Iris pigment epithelial cell (primary cell): ENCODE measurements around the gene SLC35F6.
A peak's percentile ranks its signal among the peaks of the same experiment; 100 is the strongest.
"Not testable (repeated sequence)": the region's sequence is repeated elsewhere in the genome, so short reads cannot be mapped to it uniquely, and the experiment has no call there.

Experiments
- DNase-seq: peaks from one replicate; pipeline ENCODE4 v3.0.0-alpha.2; 2011; ENCODE audit warnings: low read depth

The SLC35F6 gene

DNA sequence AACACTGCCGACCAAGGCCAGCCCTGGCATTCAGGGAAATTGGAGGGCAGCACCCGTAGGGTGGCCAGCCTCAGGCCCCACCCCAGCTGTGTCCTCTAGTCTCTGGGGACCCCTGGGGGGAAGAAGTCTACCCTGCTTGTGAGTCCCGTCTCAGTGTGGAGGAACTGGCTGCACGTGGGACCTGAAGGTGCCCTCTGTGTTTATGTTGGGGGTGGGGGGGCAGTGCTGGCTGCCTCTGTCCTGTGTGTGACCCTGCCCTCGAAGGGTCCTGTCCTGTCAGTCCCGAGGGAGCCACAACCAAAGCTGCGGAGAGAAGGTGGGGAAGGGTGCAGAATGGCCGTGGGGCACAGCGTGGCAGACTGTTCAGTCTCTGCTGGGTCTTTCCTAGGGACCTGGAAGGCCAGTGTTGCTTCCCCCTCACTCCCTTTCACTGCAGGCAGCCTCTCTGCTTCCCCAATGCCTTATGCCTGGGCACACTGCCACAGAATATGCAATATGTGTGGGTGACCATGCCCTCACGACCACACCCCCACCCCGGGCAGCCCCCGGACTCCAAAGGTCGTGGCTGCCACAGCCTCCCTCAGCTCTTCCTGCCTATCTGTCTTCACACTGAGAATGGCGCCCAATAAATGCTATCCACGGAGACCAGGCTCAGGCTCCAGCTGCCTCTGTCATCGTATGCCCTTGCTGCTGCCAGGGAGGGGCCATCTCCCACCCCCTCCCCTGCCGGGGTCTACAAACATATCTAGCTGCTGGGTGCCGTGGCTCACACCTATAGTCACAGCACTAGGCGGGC lies 33.3 kb upstream of the SLC35F6 start:
- DNase-seq, result no peak

DNA sequence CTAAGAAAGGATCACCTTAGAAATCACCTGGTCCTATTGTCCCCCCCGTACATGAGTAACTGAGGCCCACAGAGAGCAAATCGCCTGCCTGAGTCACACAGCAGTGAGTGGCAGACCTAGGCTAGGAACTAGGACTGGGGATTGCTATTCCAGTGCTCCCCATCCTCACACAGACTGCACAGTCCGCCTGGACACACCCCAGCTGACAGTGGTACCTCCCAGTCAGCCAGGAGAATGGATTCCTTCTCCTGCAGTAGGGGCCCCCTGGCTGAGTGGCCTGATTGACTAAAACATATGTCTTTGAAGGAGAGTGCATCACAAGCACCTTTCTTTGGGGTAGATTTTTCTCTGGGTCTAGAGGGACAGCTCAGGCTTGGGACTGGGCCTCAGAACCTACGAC lies 32.4 kb upstream of the SLC35F6 start:
- no peak for DNase-seq

DNA sequence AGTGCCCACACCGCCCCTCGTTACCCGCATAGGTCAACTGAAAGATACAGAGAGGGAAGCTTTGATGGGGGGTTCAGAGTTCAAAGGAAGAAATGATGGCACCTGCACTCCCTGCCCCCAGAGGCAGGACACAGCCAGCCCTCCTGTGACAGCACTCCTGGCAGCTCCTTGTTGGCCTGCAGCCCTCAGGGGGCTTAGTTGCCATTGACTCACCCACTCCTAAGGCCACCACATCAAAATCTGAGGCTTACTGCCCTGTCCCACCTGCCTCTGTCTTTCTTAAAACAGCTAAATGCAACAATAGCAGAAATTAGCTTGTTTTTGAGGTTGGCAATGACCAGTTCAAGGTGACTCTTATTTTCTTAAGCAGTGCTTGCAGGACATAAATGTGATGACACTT lies 31.6 kb upstream of the SLC35F6 start:
- DNase-seq, result no peak

DNA sequence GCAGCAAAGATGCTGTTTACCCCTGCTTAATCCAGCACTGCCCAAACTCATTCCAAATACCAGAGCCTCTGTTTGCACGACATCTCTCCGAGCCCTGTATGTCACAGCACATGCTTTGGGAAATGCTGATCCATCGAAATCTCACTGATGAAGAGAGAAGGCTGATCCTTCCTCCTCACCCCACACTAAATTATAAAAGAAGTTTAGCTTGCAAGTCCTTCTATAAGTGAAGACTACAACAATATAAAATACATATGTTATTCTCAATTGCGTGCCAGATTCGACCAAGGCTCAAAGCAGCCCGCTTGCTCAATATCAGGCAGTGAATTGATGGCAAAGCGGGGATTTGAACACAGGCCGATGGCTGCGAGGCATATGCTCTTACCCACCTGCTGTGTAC lies 30.7 kb upstream of the SLC35F6 start:
- DNase-seq, result no peak

DNA sequence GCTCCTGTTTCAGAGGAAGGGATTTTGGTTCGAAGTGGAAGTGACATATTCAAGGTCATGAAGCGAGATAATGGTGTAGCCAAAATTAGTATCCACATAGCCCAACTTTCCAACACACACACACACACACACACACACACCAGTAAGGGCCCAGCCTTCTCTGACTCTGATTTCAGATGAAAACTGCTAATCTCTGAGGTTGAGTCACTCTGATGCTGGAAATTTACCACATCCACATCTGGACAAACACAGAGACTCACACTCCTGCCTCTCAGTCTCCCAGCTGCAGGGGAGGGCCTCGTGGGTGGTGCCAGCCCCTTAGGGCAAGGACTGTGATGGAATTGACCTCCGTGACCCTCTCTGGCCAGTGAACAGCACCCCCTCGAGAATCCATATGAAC lies 29.0 kb upstream of the SLC35F6 start:
- peak; percentile 94 for DNase-seq

DNA sequence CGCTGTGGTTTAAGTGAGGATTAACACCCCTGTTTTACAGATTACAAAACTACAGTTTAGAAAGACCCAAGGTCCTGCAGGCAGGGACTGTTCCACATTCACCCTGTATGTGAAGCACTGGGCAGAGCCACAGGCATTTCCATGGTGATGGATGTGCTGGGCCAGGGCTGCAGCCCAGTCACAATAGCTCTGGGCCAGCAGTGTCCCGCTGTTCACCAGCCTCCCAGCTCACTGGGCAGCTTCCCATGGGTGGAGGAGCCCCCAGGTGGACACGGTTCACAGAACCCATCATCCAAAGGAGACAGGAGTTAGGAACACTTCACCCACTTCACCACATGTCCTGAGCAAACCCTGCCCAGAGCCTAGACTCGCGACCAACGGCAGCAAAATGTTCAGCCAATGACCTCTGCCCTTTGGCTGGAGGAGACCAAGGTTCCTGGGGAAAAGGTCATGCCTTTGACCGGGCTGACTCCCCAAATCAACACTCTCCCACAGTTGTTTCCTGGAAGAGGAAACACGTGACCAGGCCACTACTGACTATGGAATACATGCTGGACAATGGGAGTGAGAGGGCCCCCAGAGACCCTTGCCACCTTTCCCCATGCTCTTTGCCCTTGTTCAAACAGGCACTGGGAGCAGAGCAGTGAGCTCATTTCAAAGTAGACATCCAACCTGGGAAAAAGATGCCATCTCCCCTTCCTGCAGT lies 28.0 kb upstream of the SLC35F6 start:
- DNase-seq, result no peak

DNA sequence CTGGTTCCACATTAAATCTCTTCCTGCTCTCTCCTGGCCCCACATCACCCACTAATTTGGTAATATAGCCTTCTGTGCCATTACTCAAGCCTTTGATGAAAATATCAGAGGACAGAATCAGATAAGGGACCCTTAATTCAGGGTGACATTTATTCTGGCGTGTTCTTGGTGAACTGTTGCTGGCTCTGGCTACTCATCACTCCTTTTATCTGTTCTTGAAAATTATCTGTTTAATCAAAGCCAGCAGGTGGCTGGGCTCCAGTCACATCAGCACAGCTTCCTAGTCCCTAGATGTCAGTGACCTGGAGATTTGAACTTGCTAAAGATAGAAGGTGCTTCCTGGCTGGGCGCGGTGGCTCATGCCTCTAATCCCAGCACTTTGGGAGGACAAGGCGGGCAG lies 26.9 kb upstream of the SLC35F6 start:
- DNase-seq, result no peak

DNA sequence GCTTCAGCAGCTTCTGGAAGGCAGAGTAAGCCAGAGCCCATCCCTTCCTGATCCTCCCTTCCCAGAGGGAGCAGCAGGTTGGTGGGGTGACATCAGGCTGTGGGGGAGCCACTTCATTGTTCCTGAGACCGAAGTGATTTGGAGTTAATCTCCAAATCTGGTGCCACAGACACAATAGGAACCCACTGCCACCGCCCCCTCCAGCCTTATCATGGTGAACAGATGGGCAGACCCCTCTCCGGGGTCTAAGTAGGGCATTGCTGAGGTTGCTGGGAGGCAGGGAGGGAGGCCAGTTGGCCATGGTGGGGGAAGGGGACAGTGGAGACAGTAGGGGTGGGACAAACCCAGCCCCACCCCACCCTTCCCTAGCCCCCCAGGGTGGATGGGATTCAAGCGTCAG lies 25.6 kb upstream of the SLC35F6 start:
- no peak for DNase-seq

DNA sequence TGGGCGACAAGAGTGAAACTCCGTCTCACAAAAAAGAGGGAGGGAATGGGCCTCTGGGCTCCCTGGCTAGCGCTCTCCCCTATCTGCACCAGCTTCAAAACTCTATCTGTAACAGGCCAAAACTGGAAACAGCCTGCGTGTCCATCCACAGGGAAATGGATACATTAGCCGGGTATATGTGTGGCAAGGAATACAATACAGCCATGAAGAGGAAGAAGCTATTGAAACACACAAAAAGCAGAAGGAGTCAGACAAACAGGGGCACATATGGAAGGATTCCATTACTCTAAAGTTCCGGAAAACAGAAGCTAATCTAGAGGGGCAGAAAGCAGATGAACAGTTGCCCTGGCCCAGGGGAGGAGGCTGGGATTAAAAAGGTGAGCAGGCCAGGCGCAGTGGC lies 24.6 kb upstream of the SLC35F6 start:
- no peak for DNase-seq

DNA sequence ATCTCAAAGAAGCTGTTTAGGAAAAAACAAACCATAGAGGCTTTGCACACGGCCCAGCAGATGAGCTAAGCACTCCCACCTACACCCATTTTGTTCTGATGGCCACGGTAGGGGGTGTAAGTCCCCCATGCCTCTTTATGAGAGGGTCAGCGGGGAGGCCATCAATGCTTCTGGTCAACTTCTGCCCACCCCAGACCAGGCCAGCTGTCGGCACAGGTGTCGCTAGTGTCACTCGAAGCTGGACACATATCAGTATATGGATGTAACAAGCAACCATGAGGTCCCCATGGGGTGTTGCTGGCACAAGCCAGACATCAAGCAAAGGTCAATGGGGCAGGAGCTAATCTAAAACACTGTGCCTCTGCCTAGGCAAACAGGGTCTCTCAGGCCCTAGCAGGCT lies 23.7 kb upstream of the SLC35F6 start:
- DNase-seq, result no peak

DNA sequence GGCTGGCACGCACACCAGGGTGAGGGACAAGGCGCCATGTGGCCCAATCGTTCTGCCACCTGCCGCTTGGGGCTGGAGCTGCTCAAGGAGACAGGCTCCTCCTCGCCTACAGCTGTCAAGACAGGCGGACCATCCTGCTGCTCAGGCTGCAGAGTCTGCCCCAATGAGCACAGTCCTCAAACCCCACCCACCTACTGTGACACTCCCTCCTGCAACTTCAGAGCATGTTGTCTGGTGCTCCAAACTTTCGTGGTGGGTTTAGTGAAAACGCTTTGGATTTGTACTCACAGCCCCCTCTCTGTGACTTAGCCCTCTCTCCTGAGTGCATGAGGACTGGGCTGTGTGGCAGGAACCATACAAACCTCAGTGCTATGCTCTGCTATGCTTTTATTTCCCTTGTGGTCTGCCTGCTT lies 23.2 kb upstream of the SLC35F6 start:
- DNase-seq, result peak; percentile 56

DNA sequence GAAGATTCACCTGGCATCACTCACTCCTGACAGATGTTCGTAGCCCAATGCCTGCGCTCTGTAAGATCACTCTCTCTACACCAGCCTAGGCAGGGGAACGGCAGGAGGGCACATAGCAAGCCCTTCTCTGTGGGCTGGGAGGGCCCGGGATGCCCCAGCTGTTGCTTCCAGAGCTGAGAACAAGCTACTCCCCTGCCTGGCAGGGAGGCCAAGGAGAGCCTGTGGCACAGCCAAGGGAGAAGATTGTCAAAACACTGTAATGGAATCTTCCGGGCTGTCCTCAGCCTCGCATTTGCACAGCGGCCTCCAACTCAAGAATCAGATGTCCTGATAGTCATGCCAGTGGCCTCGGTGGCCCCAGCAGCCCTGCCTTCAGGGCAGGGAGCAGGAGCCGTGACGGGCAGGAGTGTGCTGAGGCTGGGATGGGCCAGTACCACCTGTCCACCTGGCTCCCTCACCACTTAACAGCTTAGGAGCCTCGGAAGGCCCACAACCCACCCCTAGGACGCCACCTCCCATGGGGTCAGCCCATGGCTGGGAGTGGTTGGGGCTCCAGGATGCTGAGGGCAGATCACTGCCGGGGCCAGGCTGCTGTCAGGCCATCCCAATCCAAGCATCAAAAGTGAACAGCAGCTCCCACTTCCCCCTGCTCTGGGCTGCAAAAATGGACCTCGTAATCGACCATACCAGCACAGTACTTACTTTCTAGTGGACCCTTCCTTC lies 21.9 kb upstream of the SLC35F6 start:
- no peak for DNase-seq

DNA sequence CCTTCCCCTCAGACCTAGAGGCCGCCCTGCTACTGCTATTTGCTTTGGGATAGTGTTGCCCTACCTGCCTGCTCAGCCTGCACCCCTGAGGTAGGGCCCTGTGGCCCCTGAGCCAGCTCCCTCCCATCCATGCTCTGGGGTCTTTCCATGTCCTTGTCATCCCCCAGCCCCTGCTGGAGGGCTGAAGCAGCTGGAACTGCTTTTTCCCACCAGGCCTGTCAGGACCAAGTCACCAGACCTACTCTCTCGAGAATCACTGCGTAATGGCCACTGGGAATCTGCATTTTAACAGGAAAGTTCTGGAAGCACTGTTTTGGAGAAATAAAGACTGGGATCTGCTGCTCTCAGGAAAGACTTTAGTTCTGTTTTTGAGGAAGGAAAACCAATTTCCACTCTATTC lies 20.2 kb upstream of the SLC35F6 start:
- no peak for DNase-seq

DNA sequence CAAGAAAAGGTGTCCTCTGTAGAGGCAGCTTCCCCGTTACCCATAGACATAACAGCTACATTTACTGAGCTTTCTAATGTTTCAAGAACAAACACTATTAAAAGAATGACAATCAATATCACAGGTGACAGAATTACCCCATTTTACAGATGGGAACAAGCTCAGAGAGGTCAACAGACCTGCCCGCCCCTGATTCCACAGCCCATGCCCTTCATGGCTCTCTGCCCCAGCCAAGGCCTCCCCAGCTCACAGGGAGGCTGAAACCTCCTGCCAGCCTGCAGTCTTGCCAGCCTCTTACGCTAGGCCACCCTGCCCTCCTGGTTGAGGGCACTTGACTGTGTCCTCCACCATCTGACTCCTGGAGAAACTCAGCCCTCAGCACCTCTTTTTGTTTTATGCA lies 19.1 kb upstream of the SLC35F6 start:
- no peak for DNase-seq

DNA sequence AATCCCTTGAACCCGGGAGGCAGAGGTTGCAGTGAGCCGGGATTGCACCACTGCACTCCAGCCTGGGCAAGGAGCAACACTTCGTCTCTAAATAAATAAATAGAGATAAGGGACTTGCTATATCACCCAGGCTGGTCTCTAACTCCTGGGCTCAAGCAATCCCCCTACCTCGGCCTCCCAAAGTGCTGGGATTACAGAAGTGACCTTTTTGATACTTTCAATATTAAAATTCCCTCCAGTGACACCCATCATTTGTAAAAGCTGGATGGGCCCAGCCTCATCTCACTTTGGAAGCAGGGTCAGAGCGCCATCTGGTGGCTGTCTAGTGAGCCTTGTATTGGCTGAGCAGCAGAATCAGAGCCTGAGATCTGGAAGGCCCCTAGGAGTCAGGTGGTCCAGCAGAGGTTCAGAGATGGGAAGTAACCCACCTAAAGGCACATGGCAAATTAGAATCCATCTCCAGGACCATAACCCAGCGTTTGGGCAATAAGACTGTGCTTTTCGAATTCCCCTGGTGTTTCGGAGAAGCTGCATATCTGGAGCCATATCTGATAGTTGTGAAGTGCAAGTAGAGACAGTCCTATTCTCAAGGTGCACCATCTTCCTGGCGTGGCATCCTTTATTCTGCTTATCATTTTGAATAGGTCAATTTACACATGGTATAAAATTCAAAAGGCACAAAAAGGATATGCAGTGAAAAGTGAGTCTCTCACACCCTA lies 18.3 kb upstream of the SLC35F6 start:
- DNase-seq, result peak; percentile 76

DNA sequence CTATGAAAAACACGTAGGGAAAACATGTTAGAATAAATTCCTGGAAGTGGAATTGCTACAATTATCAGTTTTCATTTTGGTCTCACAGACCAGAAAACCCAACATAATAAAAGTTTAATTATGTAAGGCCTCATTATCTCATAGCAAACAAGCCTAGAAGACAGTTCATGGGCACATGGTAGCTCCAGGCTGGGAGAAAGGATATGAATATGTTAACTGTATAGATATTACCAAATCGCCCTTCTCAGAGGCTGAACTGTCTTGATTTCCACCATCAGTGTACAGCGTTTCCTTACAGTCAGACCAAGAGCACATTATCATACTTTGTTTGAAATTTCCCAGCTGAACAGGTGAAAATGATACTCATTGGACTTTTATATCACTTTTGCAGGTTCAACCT lies 17.1 kb upstream of the SLC35F6 start:
- DNase-seq, result no peak

DNA sequence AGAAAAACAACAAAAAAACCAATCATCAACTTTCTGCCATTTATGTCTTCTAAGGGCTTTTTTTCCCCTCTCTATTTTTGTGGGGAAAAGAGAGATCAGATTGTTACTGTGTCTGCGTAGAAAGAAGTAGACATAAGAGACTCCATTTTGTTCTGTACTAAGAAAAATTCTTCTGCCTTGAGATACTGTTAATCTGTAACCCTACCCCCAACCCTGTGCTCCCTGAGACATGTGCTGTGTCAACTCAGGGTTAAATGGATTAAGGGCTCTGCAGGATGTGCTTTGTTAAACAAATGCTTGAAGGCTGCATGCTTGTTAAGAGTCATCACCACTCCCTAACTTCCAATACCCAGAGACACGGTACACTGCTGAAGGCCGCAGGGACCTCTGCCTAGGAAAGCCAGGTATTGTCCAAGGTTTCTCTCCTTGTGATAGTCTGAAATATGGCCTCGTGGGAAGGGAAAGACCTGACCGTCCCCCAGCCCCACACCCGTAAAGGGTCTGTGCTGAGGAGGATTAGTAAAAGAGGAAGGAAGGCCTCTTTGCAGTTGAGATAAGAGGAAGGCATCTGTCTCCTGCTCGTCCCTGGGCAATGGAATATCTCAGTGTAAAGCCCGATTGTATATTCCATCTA lies 14.2 kb upstream of the SLC35F6 start:
- peak; percentile 69 for DNase-seq

DNA sequence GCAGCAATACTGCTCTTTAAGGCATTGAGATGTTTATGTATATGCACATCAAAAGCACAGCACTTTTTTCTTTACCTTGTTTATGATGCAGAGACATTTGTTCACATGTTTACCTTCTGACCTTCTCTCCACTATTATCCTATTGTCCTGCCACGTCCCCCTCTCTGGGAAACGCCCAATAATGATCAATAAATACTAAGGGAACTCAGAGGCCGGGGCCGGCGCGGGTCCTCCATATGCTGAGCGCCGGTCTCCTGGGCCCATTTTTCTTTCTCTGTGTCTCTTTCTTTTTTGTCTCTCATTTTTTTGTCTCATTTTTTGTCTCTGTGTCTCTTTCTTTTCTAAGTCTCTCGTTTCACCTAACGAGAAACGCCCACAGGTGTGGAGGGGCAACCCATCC lies 13.6 kb upstream of the SLC35F6 start:
- not testable (repeated sequence) for DNase-seq

DNA sequence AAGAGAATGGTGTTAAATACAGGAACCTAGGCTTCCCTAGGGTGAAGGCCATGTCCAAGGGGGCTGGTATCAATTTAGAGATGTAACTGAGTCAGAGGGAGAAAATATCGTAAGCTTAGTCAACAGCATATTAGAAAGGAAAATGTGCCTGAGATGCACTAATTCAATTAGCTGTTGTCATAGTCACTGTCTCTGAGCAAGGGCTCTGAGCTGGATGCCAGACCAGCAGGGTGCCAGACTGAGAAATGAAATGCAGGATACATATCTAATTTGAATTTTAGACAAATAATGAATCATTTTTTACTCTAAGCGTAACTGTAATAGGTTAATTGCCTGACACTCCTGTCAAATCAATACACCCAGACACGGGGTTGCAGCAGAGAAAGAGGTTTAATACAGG lies 11.4 kb upstream of the SLC35F6 start:
- no peak for DNase-seq

DNA sequence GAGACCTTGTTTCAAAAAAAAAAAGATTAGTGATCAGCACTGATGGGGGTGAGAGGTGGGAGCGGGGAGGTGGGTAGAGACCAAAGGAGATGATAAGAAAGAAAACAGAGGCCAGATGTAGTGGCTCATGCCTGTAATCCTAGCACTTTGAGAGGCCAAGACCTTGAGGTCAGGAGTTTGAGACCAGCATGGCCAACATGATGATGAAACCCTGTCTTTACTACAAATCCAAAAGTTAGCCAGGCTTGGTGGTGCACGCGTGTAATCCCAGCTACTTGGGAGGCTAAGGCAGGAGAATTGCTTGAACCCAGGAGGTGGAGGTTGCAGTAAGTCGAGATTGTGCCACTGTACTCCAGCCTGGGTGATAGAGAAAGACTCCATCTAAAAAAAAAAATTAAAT lies 9.5 kb upstream of the SLC35F6 start:
- no peak for DNase-seq

DNA sequence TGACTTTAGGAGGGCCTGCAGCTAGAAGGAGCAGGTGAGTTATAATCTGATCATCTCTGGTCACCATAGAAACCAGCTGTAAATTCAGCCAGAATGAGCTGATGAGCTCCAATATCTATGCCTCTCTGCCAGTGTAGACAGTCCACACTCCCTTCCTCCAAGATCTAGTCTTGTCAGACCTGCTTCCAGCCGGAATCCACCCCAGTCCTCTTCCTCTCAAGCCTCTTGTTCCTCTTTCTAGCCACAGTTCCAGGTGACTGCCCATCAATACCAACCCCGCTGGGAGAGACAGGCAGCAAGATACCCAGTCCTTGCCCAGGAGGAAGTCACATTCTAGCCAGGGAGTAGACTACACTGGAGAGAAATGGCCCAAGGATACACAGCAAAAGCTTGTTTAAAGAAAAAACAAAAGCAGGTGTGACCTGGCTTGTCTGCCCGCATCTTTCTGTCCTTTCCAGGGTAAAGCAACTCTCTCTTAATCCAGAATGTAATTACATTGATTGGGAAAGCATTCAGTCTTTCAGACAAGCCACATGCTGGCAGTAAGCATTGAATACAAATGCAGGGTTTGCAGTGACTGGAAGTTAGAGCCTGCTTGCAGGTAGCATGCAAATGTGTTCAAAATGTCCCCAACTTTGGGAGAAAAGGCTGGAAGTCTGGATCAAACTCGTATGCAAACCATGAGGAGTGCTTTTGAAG lies 9.0 kb upstream of the SLC35F6 start:
- no peak for DNase-seq
